SU-DHL-6 (cell line): Measurements from ENCODE around the gene CHD5.

ENCODE experiments used
- H2AFZ ChIP-seq: fragments of 200-600 bp; sonication (generic); 2 replicates; pipeline ENCODE4 v1.6.1; 2014; ENCODE audit warnings: low read depth, mild to moderate bottlenecking, moderate library complexity, mixed read lengths, antibody characterized with exemption, low read length; ENCODE audit not compliant: severe bottlenecking
- H3F3A ChIP-seq: fragments of 200-600 bp; shearing (Covaris generic); 2 replicates; pipeline ENCODE4 v1.6.0; 2016; ENCODE audit warnings: antibody characterized with exemption, mild to moderate bottlenecking; ENCODE audit not compliant: insufficient read depth
- H3K27ac ChIP-seq: fragments of 200-600 bp; sonication (generic); 2 replicates; pipeline ENCODE4 v1.5.1; 2016; ENCODE audit warnings: low read depth, mild to moderate bottlenecking, low read length, moderate library complexity, mixed read lengths
- H3K27me3 ChIP-seq: fragments of 200-600 bp; sonication (generic), shearing (Covaris generic); 2 replicates; pipeline ENCODE4 v1.6.0; 2014; ENCODE audit warnings: mild to moderate bottlenecking, low read length
- H3K36me3 ChIP-seq: fragments of 200-600 bp; sonication (generic); 2 replicates; pipeline ENCODE4 v1.6.1; 2014; ENCODE audit warnings: mild to moderate bottlenecking, low read length, mixed read lengths
- H3K4me2 ChIP-seq: fragments of 300-600, 200-600 bp; shearing (Covaris generic), sonication (generic); 2 replicates; pipeline ENCODE4 v1.6.0; 2014; ENCODE audit warnings: low read length, low read depth, mild to moderate bottlenecking; ENCODE audit not compliant: poor library complexity, severe bottlenecking
- H3K4me3 ChIP-seq: fragments of 200-600 bp; sonication (generic); 2 replicates; pipeline ENCODE4 v1.5.1; 2014; ENCODE audit warnings: antibody characterized with exemption, low read length, mild to moderate bottlenecking, mixed read lengths; ENCODE audit not compliant: insufficient read depth, poor library complexity, severe bottlenecking
- H3K79me2 ChIP-seq: fragments of 200-600 bp; sonication (generic); 2 replicates; pipeline ENCODE4 v1.6.1; 2014; ENCODE audit warnings: mild to moderate bottlenecking, low read length, moderate library complexity; ENCODE audit not compliant: insufficient read depth
- H3K9ac ChIP-seq: fragments of 200-600 bp; sonication (generic); 2 replicates; pipeline ENCODE4 v1.7.0; 2014; ENCODE audit warnings: mild to moderate bottlenecking, low read length
- H3K9me2 ChIP-seq: fragments of 200-600 bp; sonication (generic); replicated peaks from 2 replicates; pipeline ENCODE4 v1.6.1; 2014; ENCODE audit warnings: low read length; ENCODE audit not compliant: insufficient read depth
- H3K9me3 ChIP-seq: fragments of 200-600 bp; sonication (generic); 2 replicates; pipeline ENCODE4 v1.6.1; 2014; ENCODE audit warnings: low read length, mixed read lengths; ENCODE audit not compliant: insufficient read depth
- H4K20me1 ChIP-seq: fragments of 200-600 bp; sonication (generic); 2 replicates; pipeline ENCODE4 v1.6.1; 2014; ENCODE audit warnings: low read depth, mild to moderate bottlenecking, antibody characterized with exemption, low read length, moderate library complexity, mixed read lengths
- EZH2phosphoT487 ChIP-seq: fragments of 200-600 bp; sonication (generic), shearing (Covaris generic); conservative IDR thresholded peaks from 2 replicates; pipeline ENCODE4 v1.6.1; 2018; ENCODE audit warnings: mild to moderate bottlenecking, antibody characterized with exemption, low read length, moderate library complexity, mixed read lengths
- TF ChIP-seq, protein P1 (sequence below): fragments of 200-600 bp; sonication (generic); IDR thresholded peaks from one replicate; pipeline ENCODE4 v1.5.1; 2017; ENCODE audit warnings: antibody characterized with exemption, mild to moderate bottlenecking, low read length, moderate library complexity; ENCODE audit not compliant: insufficient read depth, poor library complexity, severe bottlenecking

The CHD5 gene

GRCh38 chr1:6130036-6130435 is 50.1 kb downstream of the CHD5 start:
- Histone ChIP-seq H3K9ac (no peak overlapping the region), H3K9me3 (0 out of 2 replicates have a peak, but pooled peaks cover 5% of the 10 kb centered on the region), H3K27me3 (no peaks in the 10 kb centered on the region), H3K79me2 (no peaks in the 10 kb centered on the region), H3K27ac (no peak overlapping the region), H2AFZ (no peak overlapping the region), H3F3A (no peaks in the 10 kb centered on the region), H3K9me2 (no peaks in the 10 kb centered on the region), H4K20me1 (no peaks in the 10 kb centered on the region), H3K4me3 (no peak overlapping the region), H3K36me3 (no peaks in the 10 kb centered on the region), H3K4me2 (no peak overlapping the region)
- no peak for TF ChIP-seq EZH2phosphoT487
- TF ChIP-seq, protein P1, sequence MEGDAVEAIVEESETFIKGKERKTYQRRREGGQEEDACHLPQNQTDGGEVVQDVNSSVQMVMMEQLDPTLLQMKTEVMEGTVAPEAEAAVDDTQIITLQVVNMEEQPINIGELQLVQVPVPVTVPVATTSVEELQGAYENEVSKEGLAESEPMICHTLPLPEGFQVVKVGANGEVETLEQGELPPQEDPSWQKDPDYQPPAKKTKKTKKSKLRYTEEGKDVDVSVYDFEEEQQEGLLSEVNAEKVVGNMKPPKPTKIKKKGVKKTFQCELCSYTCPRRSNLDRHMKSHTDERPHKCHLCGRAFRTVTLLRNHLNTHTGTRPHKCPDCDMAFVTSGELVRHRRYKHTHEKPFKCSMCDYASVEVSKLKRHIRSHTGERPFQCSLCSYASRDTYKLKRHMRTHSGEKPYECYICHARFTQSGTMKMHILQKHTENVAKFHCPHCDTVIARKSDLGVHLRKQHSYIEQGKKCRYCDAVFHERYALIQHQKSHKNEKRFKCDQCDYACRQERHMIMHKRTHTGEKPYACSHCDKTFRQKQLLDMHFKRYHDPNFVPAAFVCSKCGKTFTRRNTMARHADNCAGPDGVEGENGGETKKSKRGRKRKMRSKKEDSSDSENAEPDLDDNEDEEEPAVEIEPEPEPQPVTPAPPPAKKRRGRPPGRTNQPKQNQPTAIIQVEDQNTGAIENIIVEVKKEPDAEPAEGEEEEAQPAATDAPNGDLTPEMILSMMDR: no peak

GRCh38 chr1:6129313-6129712 is 50.8 kb downstream of the CHD5 start:
- TF ChIP-seq, protein P1: no peak
- Histone ChIP-seq H3K9ac (no peak overlapping the region), H3K9me3 (0 out of 2 replicates have a peak, but pooled peaks cover 5% of the 10 kb centered on the region), H3K9me2 (no peaks in the 10 kb centered on the region), H4K20me1 (no peaks in the 10 kb centered on the region), H3K4me2 (no peak overlapping the region), H3K36me3 (no peaks in the 10 kb centered on the region), H3K79me2 (no peaks in the 10 kb centered on the region), H3F3A (no peaks in the 10 kb centered on the region), H2AFZ (no peak overlapping the region), H3K4me3 (no peak overlapping the region), H3K27me3 (no peaks in the 10 kb centered on the region), H3K27ac (no peak overlapping the region)

- Histone ChIP-seq H3K9me3 (0 out of 2 replicates have a peak, but pooled peaks cover 5% of the 10 kb centered on the region), H3K9ac (no peak overlapping the region), H2AFZ (no peak overlapping the region), H3K36me3 (no peaks in the 10 kb centered on the region), H3K4me2 (no peak overlapping the region), H3K27ac (no peak overlapping the region), H3K9me2 (no peaks in the 10 kb centered on the region), H3K4me3 (no peak overlapping the region), H3F3A (no peaks in the 10 kb centered on the region), H3K27me3 (no peaks in the 10 kb centered on the region), H3K79me2 (no peaks in the 10 kb centered on the region), H4K20me1 (no peaks in the 10 kb centered on the region)
- no peak for TF ChIP-seq EZH2phosphoT487
- TF ChIP-seq, protein P1: no peak
Measured at GRCh38 chr1:6128276-6129081, 51.6 kb downstream of the CHD5 start.
